Measurements from ENCODE around the gene WNT16.

- TF ChIP-seq CTCF (IDR thresholded peaks at IDR 0.05) (no peak), POLR2A (IDR thresholded peaks at IDR 0.05) (no peak)
These were observed 61.3 kb downstream of the WNT16 start for GRCh38 chr7:121390109-121390508.
